CD4-positive, alpha-beta T cell treated with Interleukin-6 for 4 hours (primary cell): ENCODE measurements around the gene ZNF490.
"Not testable (repeated sequence)": the region's sequence is repeated elsewhere in the genome, so short reads cannot be mapped to it uniquely, and the experiment has no call there.

Source experiments
- DNase-seq: peaks from one replicate; pipeline ENCODE4 v3.0.0-alpha.2; 2020; ENCODE audit warnings: mixed read lengths

Gene ZNF490

GRCh38 chr19:12610540-12611360 is at the start of gene ZNF490, which contains the start of gene ZNF791:
ZNF490 (minus strand) TSS chr19:12610813; CDS start chr19:12610680, 133 bp downstream.
ZNF791 (plus strand) TSS chr19:12610920; CDS start chr19:12611080, 160 bp downstream.
- peak; percentile 96 for DNase-seq

GRCh38 chr19:12657966-12658365 is 47.4 kb upstream of the ZNF490 start:
- no peak for DNase-seq

- DNase-seq = no peak
Measured at GRCh38 chr19:12656899-12657571, 46.4 kb upstream of the ZNF490 start.

- DNase-seq = no peak
Measured at GRCh38 chr19:12655546-12655945, 44.9 kb upstream of the ZNF490 start.

GRCh38 chr19:12652219-12652618 is 41.6 kb upstream of the ZNF490 start:
- no peak for DNase-seq

- no peak for DNase-seq
Measured at GRCh38 chr19:12649941-12650340, 39.3 kb upstream of the ZNF490 start.

- no peak for DNase-seq
Measured at GRCh38 chr19:12648088-12648487, 37.5 kb upstream of the ZNF490 start.

- DNase-seq = peak; percentile 36
Measured at GRCh38 chr19:12647490-12648071, 37.0 kb upstream of the ZNF490 start.

GRCh38 chr19:12647047-12647446 is 36.4 kb upstream of the ZNF490 start:
- no peak for DNase-seq

- DNase-seq = no peak
Measured at GRCh38 chr19:12646551-12646950, 35.9 kb upstream of the ZNF490 start.

- not testable (repeated sequence) for DNase-seq
Measured at GRCh38 chr19:12643716-12644115, 33.1 kb upstream of the ZNF490 start.

- DNase-seq = no peak
Measured at GRCh38 chr19:12642506-12642905, 31.9 kb upstream of the ZNF490 start.

- no peak for DNase-seq
Measured at GRCh38 chr19:12641456-12641855, 30.8 kb upstream of the ZNF490 start.

- peak; percentile 91 for DNase-seq
Measured at GRCh38 chr19:12639901-12640613, 29.4 kb upstream of the ZNF490 start.

GRCh38 chr19:12638611-12639182 is 28.1 kb upstream of the ZNF490 start:
- no peak for DNase-seq

GRCh38 chr19:12636631-12637030 is 26.0 kb upstream of the ZNF490 start:
- no peak for DNase-seq

- no peak for DNase-seq
Measured at GRCh38 chr19:12629215-12629614, 18.6 kb upstream of the ZNF490 start.

- no peak for DNase-seq
Measured at GRCh38 chr19:12628040-12629022, 17.7 kb upstream of the ZNF490 start.

GRCh38 chr19:12626958-12627357 is 16.3 kb upstream of the ZNF490 start:
- DNase-seq = no peak

- no peak for DNase-seq
Measured at GRCh38 chr19:12623361-12624031, 12.9 kb upstream of the ZNF490 start.
